OCI-LY3 (cell line): ENCODE measurements around the gene SERPINB13.

Source experiments
- CTCF ChIP-seq: fragments of 200-600, 300-600 bp; sonication (generic); IDR thresholded peaks from 2 replicates; pipeline ENCODE4 v1.5.1; 2014; ENCODE audit warnings: antibody characterized with exemption, low read length, low read depth
- EZH2phosphoT487 ChIP-seq: fragments of 200-600 bp; shearing (Covaris generic); IDR thresholded peaks from 2 replicates; pipeline ENCODE4 v1.6.1; 2018; ENCODE audit warnings: antibody characterized with exemption, mixed run types, low read depth

GRCh38 chr18:63564021-63564420 lies 23.1 kb upstream of the SERPINB13 start:
- TF ChIP-seq CTCF (no peak), EZH2phosphoT487 (no peak)
